Neural cell (in vitro differentiated cells): ENCODE data around the gene EPB41L2. TPM values are rescaled to one million over a fixed set of nuclear protein-coding genes. Genes with fewer than 3 reads are reported as not detected.

ENCODE experiments used
- H2AFZ ChIP-seq: fragments of 200-600, 300-800 bp; sonication (generic), shearing (Covaris generic); 2 replicates; pipeline ENCODE4 v1.6.0; 2014; ENCODE audit warnings: low read depth, mild to moderate bottlenecking, antibody characterized with exemption, low read length, moderate library complexity
- H3F3A ChIP-seq: fragments of 200-600 bp; shearing (Covaris generic); 2 replicates; pipeline ENCODE4 v1.6.1; 2016; ENCODE audit warnings: mild to moderate bottlenecking, moderate library complexity, mixed read lengths, antibody characterized with exemption, low read length; ENCODE audit not compliant: insufficient read depth, poor library complexity, severe bottlenecking
- H3K27ac ChIP-seq: fragments of 200-600, 300-800 bp; sonication (generic), shearing (Covaris generic); 2 replicates; pipeline ENCODE4 v1.5.1; 2014; ENCODE audit warnings: mild to moderate bottlenecking, low read length, moderate library complexity
- H3K27me3 ChIP-seq: fragments of 300-800, 200-600 bp; sonication (generic), shearing (Covaris generic); 2 replicates; pipeline ENCODE4 v1.6.0; 2014; ENCODE audit warnings: mild to moderate bottlenecking, low read depth, low read length, moderate library complexity; ENCODE audit not compliant: insufficient read depth
- H3K36me3 ChIP-seq: fragments of 300-800, 200-600 bp; sonication (generic), shearing (Covaris generic); 2 replicates; pipeline ENCODE4 v1.5.1; 2014; ENCODE audit warnings: mild to moderate bottlenecking, antibody characterized with exemption, low read length, moderate library complexity; ENCODE audit not compliant: insufficient read depth
- H3K4me2 ChIP-seq: fragments of 300-800, 200-600 bp; sonication (generic), shearing (Covaris generic); 2 replicates; pipeline ENCODE4 v1.6.0; 2014; ENCODE audit warnings: mild to moderate bottlenecking, low read length
- H3K4me3 ChIP-seq: fragments of 300-800, 200-600 bp; sonication (generic), shearing (Covaris generic); 2 replicates; pipeline ENCODE4 v1.5.1; 2014; ENCODE audit warnings: mild to moderate bottlenecking, low read length, moderate library complexity
- H3K79me2 ChIP-seq: fragments of 200-600 bp; shearing (Covaris generic); replicated peaks from 2 replicates; pipeline ENCODE4 v1.6.0; 2014; ENCODE audit warnings: mild to moderate bottlenecking, low read length, moderate library complexity; ENCODE audit not compliant: insufficient read depth
- H3K9ac ChIP-seq: fragments of 300-800, 200-600 bp; sonication (generic), shearing (Covaris generic); 2 replicates; pipeline ENCODE4 v1.6.1; 2016; ENCODE audit warnings: mild to moderate bottlenecking, low read length, mixed read lengths
- H3K9me2 ChIP-seq: fragments of 200-600 bp; shearing (Covaris generic); 2 replicates; pipeline ENCODE4 v1.6.1; 2016; ENCODE audit warnings: mild to moderate bottlenecking, low read length, mixed read lengths; ENCODE audit not compliant: insufficient read depth
- H3K9me3 ChIP-seq: fragments of 200-600, 300-800 bp; sonication (generic), shearing (Covaris generic); 2 replicates; pipeline ENCODE4 v1.6.1; 2016; ENCODE audit warnings: mild to moderate bottlenecking, mixed run types, low read length, moderate library complexity, mixed read lengths
- H4K20me1 ChIP-seq: fragments of 200-600 bp; shearing (Covaris generic); 2 replicates; pipeline ENCODE4 v1.6.1; 2016; ENCODE audit warnings: mild to moderate bottlenecking, mixed run types; ENCODE audit not compliant: insufficient read depth
- EP300 ChIP-seq: fragments of 450-650 bp; conservative IDR thresholded peaks from 2 replicates; pipeline ENCODE4 v1.6.1; 2014; ENCODE audit warnings: antibody characterized with exemption, mild to moderate bottlenecking, moderate library complexity; ENCODE audit not compliant: poor library complexity, severe bottlenecking
- EZH2 ChIP-seq: fragments of 200-600, 300-800 bp; shearing (Covaris generic), sonication (generic); IDR thresholded peaks from 2 replicates; pipeline ENCODE4 v1.6.1; 2014; ENCODE audit warnings: antibody characterized with exemption, low read length, borderline replicate concordance, mild to moderate bottlenecking; ENCODE audit not compliant: insufficient read depth, poor library complexity, severe bottlenecking
- MXI1 ChIP-seq: fragments of 450-650 bp; conservative IDR thresholded peaks from 2 replicates; pipeline ENCODE4 v1.6.1; 2014; ENCODE audit warnings: antibody characterized with exemption, mild to moderate bottlenecking; ENCODE audit not compliant: poor library complexity, severe bottlenecking
- POLR2AphosphoS5 ChIP-seq: IDR thresholded peaks from 2 replicates; pipeline ENCODE4 v1.6.1; 2012
- RAD21 ChIP-seq: fragments of 450-650 bp; conservative IDR thresholded peaks from 2 replicates; pipeline ENCODE4 v1.6.1; 2014; ENCODE audit warnings: antibody characterized with exemption, mild to moderate bottlenecking, moderate library complexity
- SMC3 ChIP-seq: fragments of 450-650 bp; conservative IDR thresholded peaks from 2 replicates; pipeline ENCODE4 v1.6.1; 2014; ENCODE audit warnings: antibody characterized with exemption, mild to moderate bottlenecking, moderate library complexity; ENCODE audit not compliant: poor library complexity
- TAF1 ChIP-seq: IDR thresholded peaks from 2 replicates; pipeline ENCODE4 v1.6.1; 2012; ENCODE audit warnings: low read depth
- polyA plus RNA-seq: library from polyadenylated mRNA; depleted of rRNA; stranded (reverse); fragments of >200 nt; gene quantifications from 2 replicates; pipeline ENCODE4 v1.2.3, GENCODE V29; 2014
- TF ChIP-seq, protein P1 (sequence below): fragments of 450-650 bp; IDR thresholded peaks from 2 replicates; pipeline ENCODE4 v1.5.1; 2014; ENCODE audit warnings: antibody characterized with exemption, mild to moderate bottlenecking, moderate library complexity; ENCODE audit not compliant: poor library complexity, severe bottlenecking
- TF ChIP-seq, protein P2 (sequence below): IDR thresholded peaks from 2 replicates; pipeline ENCODE4 v1.6.1; 2012; ENCODE audit warnings: borderline replicate concordance

Gene EPB41L2
- polyA plus RNA-seq, 1 donor from 2014 or later = 13.5 TPM

DNA sequence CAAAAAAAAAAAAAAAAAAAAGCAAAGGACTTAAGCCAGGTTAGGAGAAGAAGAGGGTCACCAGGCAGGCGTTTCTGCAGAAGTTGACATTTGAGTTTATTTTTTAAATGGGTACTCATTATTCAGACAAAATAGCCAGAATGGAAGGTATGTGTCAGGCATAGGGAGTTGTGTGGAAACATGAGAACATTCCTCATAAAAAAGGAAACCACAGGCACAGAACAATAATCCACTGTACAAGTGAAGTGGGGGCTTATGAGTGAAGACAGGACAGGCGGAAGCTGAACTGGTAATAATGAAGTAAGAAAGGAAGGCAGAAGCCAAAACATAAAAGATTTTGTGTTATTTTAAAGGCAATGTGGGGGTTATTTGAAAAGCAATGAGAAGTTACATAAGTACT, 104.6 kb downstream of the EPB41L2 start:
- Histone ChIP-seq H3K27me3 (no peaks in the 10 kb centered on the region), H3K9me3 (no peaks in the 10 kb centered on the region), H3K27ac (no peak overlapping the region), H3F3A (no peaks in the 10 kb centered on the region), H3K4me2 (no peak overlapping the region), H3K36me3 (no peaks in the 10 kb centered on the region), H3K79me2 (no peaks in the 10 kb centered on the region), H2AFZ (no peak overlapping the region), H3K9me2 (no peaks in the 10 kb centered on the region), H3K4me3 (no peak overlapping the region), H3K9ac (no peak overlapping the region), H4K20me1 (no peaks in the 10 kb centered on the region)
- TF ChIP-seq TAF1 (no peak), EP300 (no peak), RAD21 (no peak), MXI1 (no peak), SMC3 (no peak), POLR2AphosphoS5 (no peak), EZH2 (no peak)
- TF ChIP-seq, protein P1, sequence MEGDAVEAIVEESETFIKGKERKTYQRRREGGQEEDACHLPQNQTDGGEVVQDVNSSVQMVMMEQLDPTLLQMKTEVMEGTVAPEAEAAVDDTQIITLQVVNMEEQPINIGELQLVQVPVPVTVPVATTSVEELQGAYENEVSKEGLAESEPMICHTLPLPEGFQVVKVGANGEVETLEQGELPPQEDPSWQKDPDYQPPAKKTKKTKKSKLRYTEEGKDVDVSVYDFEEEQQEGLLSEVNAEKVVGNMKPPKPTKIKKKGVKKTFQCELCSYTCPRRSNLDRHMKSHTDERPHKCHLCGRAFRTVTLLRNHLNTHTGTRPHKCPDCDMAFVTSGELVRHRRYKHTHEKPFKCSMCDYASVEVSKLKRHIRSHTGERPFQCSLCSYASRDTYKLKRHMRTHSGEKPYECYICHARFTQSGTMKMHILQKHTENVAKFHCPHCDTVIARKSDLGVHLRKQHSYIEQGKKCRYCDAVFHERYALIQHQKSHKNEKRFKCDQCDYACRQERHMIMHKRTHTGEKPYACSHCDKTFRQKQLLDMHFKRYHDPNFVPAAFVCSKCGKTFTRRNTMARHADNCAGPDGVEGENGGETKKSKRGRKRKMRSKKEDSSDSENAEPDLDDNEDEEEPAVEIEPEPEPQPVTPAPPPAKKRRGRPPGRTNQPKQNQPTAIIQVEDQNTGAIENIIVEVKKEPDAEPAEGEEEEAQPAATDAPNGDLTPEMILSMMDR = no peak
- TF ChIP-seq, protein P2, sequence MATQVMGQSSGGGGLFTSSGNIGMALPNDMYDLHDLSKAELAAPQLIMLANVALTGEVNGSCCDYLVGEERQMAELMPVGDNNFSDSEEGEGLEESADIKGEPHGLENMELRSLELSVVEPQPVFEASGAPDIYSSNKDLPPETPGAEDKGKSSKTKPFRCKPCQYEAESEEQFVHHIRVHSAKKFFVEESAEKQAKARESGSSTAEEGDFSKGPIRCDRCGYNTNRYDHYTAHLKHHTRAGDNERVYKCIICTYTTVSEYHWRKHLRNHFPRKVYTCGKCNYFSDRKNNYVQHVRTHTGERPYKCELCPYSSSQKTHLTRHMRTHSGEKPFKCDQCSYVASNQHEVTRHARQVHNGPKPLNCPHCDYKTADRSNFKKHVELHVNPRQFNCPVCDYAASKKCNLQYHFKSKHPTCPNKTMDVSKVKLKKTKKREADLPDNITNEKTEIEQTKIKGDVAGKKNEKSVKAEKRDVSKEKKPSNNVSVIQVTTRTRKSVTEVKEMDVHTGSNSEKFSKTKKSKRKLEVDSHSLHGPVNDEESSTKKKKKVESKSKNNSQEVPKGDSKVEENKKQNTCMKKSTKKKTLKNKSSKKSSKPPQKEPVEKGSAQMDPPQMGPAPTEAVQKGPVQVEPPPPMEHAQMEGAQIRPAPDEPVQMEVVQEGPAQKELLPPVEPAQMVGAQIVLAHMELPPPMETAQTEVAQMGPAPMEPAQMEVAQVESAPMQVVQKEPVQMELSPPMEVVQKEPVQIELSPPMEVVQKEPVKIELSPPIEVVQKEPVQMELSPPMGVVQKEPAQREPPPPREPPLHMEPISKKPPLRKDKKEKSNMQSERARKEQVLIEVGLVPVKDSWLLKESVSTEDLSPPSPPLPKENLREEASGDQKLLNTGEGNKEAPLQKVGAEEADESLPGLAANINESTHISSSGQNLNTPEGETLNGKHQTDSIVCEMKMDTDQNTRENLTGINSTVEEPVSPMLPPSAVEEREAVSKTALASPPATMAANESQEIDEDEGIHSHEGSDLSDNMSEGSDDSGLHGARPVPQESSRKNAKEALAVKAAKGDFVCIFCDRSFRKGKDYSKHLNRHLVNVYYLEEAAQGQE = no peak

DNA sequence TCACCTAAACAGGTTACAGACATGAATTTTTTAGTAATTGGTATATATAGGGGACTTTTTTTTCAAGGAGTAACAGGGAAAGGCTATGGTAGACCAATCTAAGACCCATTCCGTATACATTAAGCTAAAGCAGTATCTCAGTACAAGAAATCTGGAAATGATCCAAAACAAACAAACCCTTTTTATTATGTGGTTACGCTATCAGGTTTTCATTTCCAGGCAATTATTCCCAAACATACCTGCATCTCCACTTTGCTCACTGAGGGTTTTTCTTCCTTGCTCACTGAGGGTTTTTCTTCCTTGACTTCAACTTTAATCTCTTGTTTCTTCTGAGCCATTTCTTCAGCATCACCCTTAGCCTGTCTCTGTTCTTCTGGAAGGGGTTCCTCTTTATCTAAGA, 107.3 kb downstream of the EPB41L2 start:
- no peaks in the 10 kb centered on the region for H3F3A ChIP-seq
- H3K79me2 ChIP-seq = no peaks in the 10 kb centered on the region
- no peaks in the 10 kb centered on the region for H3K27me3 ChIP-seq
- no peak overlapping the region for H3K9ac ChIP-seq
- TF ChIP-seq TAF1 = no peak
- TF ChIP-seq, protein P1 = no peak
- TF ChIP-seq EZH2 = no peak
- no peak for TF ChIP-seq EP300
- TF ChIP-seq POLR2AphosphoS5 = no peak
- TF ChIP-seq MXI1 = no peak
- TF ChIP-seq, protein P2 = no peak
- no peak for TF ChIP-seq SMC3
- no peak for TF ChIP-seq RAD21
- no peaks in the 10 kb centered on the region for H3K9me2 ChIP-seq
- no peaks in the 10 kb centered on the region for H3K9me3 ChIP-seq
- H2AFZ ChIP-seq = no peak overlapping the region
- no peaks in the 10 kb centered on the region for H3K36me3 ChIP-seq
- no peak overlapping the region for H3K4me2 ChIP-seq
- H4K20me1 ChIP-seq = no peaks in the 10 kb centered on the region
- no peak overlapping the region for H3K4me3 ChIP-seq
- no peak overlapping the region for H3K27ac ChIP-seq
